Sigmoid colon (tissue), 7 donors: ENCODE measurements around the gene RRP7A. TPM values are rescaled to one million over a fixed set of nuclear protein-coding genes. Genes with fewer than 3 reads are reported as not detected.
"Not testable (repeated sequence)": the region's sequence is repeated elsewhere in the genome, so short reads cannot be mapped to it uniquely, and the experiment has no call there.

Experiments used
- DNase-seq: peaks from one replicate; pipeline ENCODE4 v3.0.0-alpha.2; 2019
- H3K27ac ChIP-seq, 4 donors: fragments of 200-600 bp; sonication (generic); one replicate each; pipeline ENCODE4 v1.5.1; 2016 to 2019; ENCODE audit warnings: mild to moderate bottlenecking in 1 of 4
- H3K27me3 ChIP-seq, 3 donors: fragments of 200-600 bp; sonication (generic); one replicate each; pipeline ENCODE4 v1.5.1; 2019; ENCODE audit warnings: mild to moderate bottlenecking in 1 of 3
- H3K36me3 ChIP-seq, 4 donors: fragments of 200-600 bp; sonication (generic); one replicate each; pipeline ENCODE4 v1.5.1; 2016 to 2019
- H3K4me1 ChIP-seq, 4 donors: fragments of 200-600 bp; sonication (generic); one replicate each; pipeline ENCODE4 v1.5.1; 2017 to 2019
- H3K4me3 ChIP-seq, 4 donors: fragments of 200-600 bp; sonication (generic); one replicate each; pipeline ENCODE4 v1.5.1; 2017 to 2019; ENCODE audit warnings: mild to moderate bottlenecking in 2 of 4, moderate library complexity in 1 of 4
- H3K9me3 ChIP-seq, 4 donors: fragments of 200-600 bp in 3 of 4; sonication (generic) in 3 of 4; one replicate each; pipeline versions ENCODE4 v1.5.1 to v1.6.1; 2013 to 2019
- EP300 ChIP-seq, 4 donors: sonication (generic); formaldehyde crosslinking; IDR thresholded peaks; one replicate each; pipeline ENCODE4 v1.6.1; 2017; ENCODE audit warnings: antibody characterized with exemption in 4 of 4
- POLR2A ChIP-seq, 2 donors: fragments of 450-650 bp; IDR thresholded peaks; one replicate each; pipeline ENCODE4 v1.6.1; 2016; ENCODE audit warnings: antibody characterized with exemption in 2 of 2, mild to moderate bottlenecking in 2 of 2, moderate library complexity in 2 of 2
- POLR2AphosphoS5 ChIP-seq, 4 donors: sonication (generic); formaldehyde crosslinking; IDR thresholded peaks; one replicate each; pipeline ENCODE4 v1.6.1; 2017; ENCODE audit warnings: antibody characterized with exemption in 4 of 4
- WGBS, 2 donors: extraction: QIAGEN DNeasy Blood & Tissue Kit; methylation state at CpG; one replicate each; pipeline ENCODE4 v1.1.7; 2013; 5-methylcytosine and 5-hydroxymethylcytosine counted together
- intact Hi-C: fragments of 100-400 bp; cut with DNase I; formaldehyde crosslinking; loops from one replicate; pipeline ENCODE4 v1.15.1; 2023
- polyA plus RNA-seq, 3 donors: library from polyadenylated mRNA; stranded (reverse); fragments of 200-250 nt; gene quantifications; one replicate each; pipeline ENCODE4 v1.2.3, GENCODE V29; 2013
- total RNA-seq, 4 donors: library from RNA; depleted of rRNA; stranded (reverse); fragments of >200 nt; gene quantifications; one replicate each; pipeline ENCODE4 v1.1.0, GENCODE V29; 2016
- TF ChIP-seq, protein P1 (sequence below), 4 experiments: fragments of 450-650 bp in 3 of 4; fragments of 200-600 bp in 1 of 4; IDR thresholded peaks; one replicate each; pipeline ENCODE4 v1.5.1; 2016 to 2019; ENCODE audit warnings: antibody characterized with exemption in 4 of 4, mild to moderate bottlenecking in 3 of 4, moderate library complexity in 2 of 4
- donor health status: healthy with polysubstance abuse.
- donor health status: Bipolar disorder and iron deficiency.
- donor health status: healthy.

The RRP7A gene
- total and polyA plus RNA-seq, 7 donors, result 6.6 to 39.9 (median 19.6) TPM

DNA sequence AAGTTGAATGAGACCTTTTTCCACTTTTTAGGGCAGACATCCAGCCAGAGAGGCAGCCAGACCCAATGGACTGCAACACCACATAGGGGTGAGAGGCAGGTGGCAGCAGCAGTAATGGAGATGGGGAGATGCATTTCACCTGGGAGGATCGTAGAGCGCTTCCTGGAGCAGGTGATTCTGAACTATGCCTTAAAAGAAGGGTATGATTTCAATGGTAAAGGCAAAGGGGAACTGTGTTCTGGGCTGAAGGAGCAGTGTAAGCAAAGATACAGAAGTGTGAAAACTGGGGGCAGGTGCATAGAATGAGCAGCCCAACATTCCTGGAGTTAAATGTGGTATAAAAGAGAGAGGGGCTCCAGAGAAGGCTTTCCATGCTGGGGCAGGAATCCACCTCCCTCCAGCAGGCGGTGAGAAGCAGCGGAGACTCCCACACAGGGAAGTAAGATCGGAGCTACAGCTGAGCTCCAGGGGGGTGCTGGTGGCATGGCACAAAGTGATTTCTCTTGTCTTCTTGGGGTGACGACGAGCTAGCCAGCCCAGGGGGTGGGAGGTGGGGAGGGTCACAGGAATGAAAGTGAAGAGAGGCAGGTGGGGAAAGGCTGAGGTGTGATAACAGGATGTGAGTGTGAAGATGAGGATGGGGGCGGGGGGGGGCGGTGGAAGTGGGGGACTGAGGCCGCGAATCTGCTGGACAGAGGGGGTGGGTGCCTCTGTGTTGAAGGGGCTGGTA, 29.9 kb upstream of the RRP7A start:
- WGBS, 2 donors, result 79 to 87% methylated on average over 11 of the region's 11 CpGs
- Histone ChIP-seq H3K9me3 (no peaks in the 10 kb centered on the region), H3K4me1 (peaks cover 0 to 16% (median 12%) of the 10 kb centered on the region in 4 donors), H3K27ac (no peak overlapping the region), H3K27me3 (no peaks in the 10 kb centered on the region), H3K4me3 (no peak overlapping the region), H3K36me3 (no peaks in the 10 kb centered on the region)
- TF ChIP-seq POLR2A (IDR thresholded peaks at IDR 0.05), result no peak
- TF ChIP-seq, protein P1, sequence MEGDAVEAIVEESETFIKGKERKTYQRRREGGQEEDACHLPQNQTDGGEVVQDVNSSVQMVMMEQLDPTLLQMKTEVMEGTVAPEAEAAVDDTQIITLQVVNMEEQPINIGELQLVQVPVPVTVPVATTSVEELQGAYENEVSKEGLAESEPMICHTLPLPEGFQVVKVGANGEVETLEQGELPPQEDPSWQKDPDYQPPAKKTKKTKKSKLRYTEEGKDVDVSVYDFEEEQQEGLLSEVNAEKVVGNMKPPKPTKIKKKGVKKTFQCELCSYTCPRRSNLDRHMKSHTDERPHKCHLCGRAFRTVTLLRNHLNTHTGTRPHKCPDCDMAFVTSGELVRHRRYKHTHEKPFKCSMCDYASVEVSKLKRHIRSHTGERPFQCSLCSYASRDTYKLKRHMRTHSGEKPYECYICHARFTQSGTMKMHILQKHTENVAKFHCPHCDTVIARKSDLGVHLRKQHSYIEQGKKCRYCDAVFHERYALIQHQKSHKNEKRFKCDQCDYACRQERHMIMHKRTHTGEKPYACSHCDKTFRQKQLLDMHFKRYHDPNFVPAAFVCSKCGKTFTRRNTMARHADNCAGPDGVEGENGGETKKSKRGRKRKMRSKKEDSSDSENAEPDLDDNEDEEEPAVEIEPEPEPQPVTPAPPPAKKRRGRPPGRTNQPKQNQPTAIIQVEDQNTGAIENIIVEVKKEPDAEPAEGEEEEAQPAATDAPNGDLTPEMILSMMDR (IDR thresholded peaks at IDR 0.05), result no peak
- TF ChIP-seq EP300 (IDR thresholded peaks at IDR 0.05), result no peak
- TF ChIP-seq POLR2AphosphoS5 (IDR thresholded peaks at IDR 0.05), result no peak
- intact Hi-C loops, result no loop called here
- no peak for DNase-seq

DNA sequence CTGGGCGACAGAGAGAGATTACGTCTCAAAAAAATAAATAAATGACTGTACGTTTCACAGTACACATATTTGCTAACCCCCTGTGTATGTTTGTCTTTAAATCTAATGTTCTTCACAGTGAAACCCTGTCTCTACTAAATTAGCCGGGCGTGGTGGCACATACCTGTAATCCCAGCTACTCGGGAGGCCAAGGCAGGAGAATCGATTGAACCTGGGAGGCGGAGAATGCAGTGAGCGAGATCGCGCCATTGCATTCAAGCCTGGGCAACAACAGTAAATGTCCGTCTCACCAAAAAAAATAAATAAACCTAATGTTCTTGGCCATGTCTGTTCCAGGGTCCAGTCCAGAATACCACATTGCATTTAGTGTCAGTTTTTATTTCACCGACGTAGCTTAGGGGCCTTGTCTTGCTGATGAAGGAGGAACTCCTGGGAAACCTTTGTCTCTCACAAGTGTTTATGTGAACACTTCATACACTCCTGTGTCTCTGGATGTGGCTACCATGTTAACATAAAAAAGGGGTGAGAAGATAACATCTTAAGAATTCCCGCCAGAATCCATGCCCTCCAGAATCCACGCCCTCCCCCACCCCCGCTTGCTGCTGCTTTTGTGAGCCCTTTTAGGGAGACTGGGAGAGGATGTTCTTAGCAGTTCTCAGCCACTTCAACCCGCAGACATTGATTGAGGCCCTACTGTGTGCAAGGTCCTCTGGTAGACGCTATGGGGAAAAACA, 29.2 kb upstream of the RRP7A start:
- Histone ChIP-seq H3K4me1 (peaks cover 0 to 9% (median 6%) of the 10 kb centered on the region in 4 donors), H3K4me3 (no peak overlapping the region), H3K27me3 (no peaks in the 10 kb centered on the region), H3K9me3 (no peaks in the 10 kb centered on the region), H3K27ac (no peak overlapping the region), H3K36me3 (no peaks in the 10 kb centered on the region)
- TF ChIP-seq EP300 (IDR thresholded peaks at IDR 0.05) (no peak), POLR2AphosphoS5 (IDR thresholded peaks at IDR 0.05) (no peak), POLR2A (IDR thresholded peaks at IDR 0.05) (no peak)
- TF ChIP-seq, protein P1 (IDR thresholded peaks at IDR 0.05), result no peak
- intact Hi-C loops, result no loop called here
- no peak for DNase-seq
- WGBS, 2 donors, result 85 to 86% methylated on average over 19 of the region's 19 CpGs

DNA sequence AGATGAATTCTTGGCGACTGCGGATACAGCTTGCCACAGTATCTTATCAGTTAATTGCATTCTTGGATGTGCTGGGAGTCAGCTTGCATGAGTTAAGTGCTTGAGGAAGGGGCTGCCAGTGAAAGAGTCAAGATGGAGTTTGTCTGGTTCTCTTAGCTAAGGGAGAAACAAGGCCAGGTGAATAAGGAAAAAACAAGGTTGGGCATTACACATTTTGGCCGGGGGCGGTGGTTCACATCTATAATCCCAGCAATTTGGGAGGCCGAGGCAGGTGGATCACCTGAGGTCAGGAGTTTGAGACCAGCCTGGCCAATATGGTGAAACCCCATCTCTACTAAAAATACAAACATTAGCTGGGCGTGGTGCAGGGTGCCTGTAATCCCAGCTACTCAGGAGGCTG, 28.5 kb upstream of the RRP7A start:
- H3K36me3 ChIP-seq, result not testable (repeated sequence)

DNA sequence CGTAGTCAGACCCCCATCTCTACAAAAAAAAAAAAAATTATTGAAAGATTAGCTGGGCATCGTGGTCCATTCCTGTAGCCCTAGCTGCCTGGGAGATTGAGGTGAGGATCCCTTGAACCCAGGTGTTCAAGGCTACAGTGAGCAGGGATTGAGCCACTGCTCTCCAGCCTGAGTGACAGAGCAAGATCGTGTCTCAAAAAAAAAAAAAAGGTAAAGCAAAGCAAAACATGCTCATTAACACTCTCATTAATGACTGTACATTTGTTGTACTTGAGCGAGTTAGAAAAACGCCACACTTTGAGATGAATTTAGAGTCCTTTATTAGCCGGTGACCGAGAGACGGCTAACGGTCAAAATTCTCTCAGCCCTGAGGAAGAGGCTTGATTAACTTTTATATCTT, 28.0 kb upstream of the RRP7A start:
- DNase-seq, result no peak
- H3K4me1 ChIP-seq, result no peaks in the 10 kb centered on the region
- H3K27me3 ChIP-seq, result no peaks in the 10 kb centered on the region
- TF ChIP-seq POLR2A (IDR thresholded peaks at IDR 0.05), result no peak
- no peaks in the 10 kb centered on the region for H3K9me3 ChIP-seq
- H3K36me3 ChIP-seq, result no peaks in the 10 kb centered on the region
- H3K4me3 ChIP-seq, result no peak overlapping the region
- no peak overlapping the region for H3K27ac ChIP-seq
- intact Hi-C loops, result no loop called here
- 75 to 80% methylated on average over 9 of the region's 9 CpGs for WGBS, 2 donors

More for the DNA sequence above, 28.5 kb upstream of the RRP7A start:
- H3K4me1 ChIP-seq, H3K27me3 ChIP-seq, H3K4me3 ChIP-seq, DNase-seq, intact Hi-C loops, H3K27ac ChIP-seq, H3K9me3 ChIP-seq: not testable (repeated sequence)
- 78 to 80% methylated on average over 6 of the region's 6 CpGs for WGBS, 2 donors

DNA sequence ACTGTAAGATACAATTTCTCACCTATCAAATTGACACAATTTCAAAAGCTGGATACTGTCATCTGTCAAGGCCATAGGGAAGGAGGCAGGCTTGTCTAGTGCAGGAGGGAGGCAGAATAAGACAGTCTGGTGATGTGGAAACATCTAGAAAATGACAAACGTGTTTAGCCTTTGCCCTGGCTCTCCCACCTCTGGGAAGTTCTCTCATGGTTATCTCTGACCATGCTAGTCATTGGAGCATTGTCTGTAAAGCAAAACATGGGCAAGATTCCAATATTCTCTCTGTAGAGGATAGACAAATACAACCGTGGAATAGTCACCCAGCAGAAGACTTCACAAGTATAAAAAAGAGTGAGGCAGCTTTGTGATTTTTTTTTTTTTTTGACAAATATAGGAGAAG, 25.1 kb upstream of the RRP7A start:
- H3K9me3 ChIP-seq, result no peaks in the 10 kb centered on the region
- intact Hi-C loops, result no loop called here
- DNase-seq, result no peak
- H3K27me3 ChIP-seq, result no peaks in the 10 kb centered on the region
- no peak overlapping the region for H3K4me3 ChIP-seq
- H3K4me1 ChIP-seq, result no peaks in the 10 kb centered on the region
- H3K36me3 ChIP-seq, result no peaks in the 10 kb centered on the region
- WGBS, 2 donors, result 6 to 49% methylated on average over 2 of the region's 2 CpGs
- H3K27ac ChIP-seq, result no peak overlapping the region
- TF ChIP-seq EP300 (IDR thresholded peaks at IDR 0.05) (no peak), POLR2AphosphoS5 (IDR thresholded peaks at IDR 0.05) (no peak), POLR2A (IDR thresholded peaks at IDR 0.05) (no peak)
- TF ChIP-seq, protein P1 (IDR thresholded peaks at IDR 0.05), result no peak
